Duodenal mucosa (tissue), 2 donors: Measurements from ENCODE around the gene LRRTM4.

ENCODE experiments used
- H3K27ac ChIP-seq: one replicate; pipeline ENCODE4 v1.7.0; 2013; ENCODE audit warnings: low read depth, low read length
- H3K27me3 ChIP-seq, 2 donors: one replicate each; pipeline ENCODE4 v1.7.0; 2013; ENCODE audit warnings: low read length in 2 of 2, control low read depth in 1 of 2; ENCODE audit not compliant: insufficient read depth in 2 of 2, control insufficient read depth in 1 of 2
- H3K36me3 ChIP-seq, 2 donors: one replicate each; pipeline ENCODE4 v1.7.0; 2013; ENCODE audit warnings: low read length in 2 of 2, control low read depth in 1 of 2; ENCODE audit not compliant: insufficient read depth in 2 of 2, control insufficient read depth in 1 of 2
- H3K4me1 ChIP-seq, 2 donors: one replicate each; pipeline ENCODE4 v1.7.0; 2013; ENCODE audit warnings: low read length in 2 of 2, control low read depth in 1 of 2; ENCODE audit not compliant: insufficient read depth in 2 of 2, control insufficient read depth in 1 of 2
- H3K4me3 ChIP-seq, 2 donors: one replicate each; pipeline ENCODE4 v1.7.0; 2013; ENCODE audit warnings: low read length in 2 of 2, low read depth in 1 of 2
- H3K9ac ChIP-seq, 2 donors: one replicate each; pipeline ENCODE4 v1.7.0; 2013; ENCODE audit warnings: low read length in 2 of 2, low read depth in 1 of 2
- H3K9me3 ChIP-seq, 2 donors: one replicate each; pipeline ENCODE4 v1.7.0; 2013; ENCODE audit warnings: low read length in 2 of 2, control low read depth in 1 of 2; ENCODE audit not compliant: control insufficient read depth in 1 of 2

The LRRTM4 gene

DNA sequence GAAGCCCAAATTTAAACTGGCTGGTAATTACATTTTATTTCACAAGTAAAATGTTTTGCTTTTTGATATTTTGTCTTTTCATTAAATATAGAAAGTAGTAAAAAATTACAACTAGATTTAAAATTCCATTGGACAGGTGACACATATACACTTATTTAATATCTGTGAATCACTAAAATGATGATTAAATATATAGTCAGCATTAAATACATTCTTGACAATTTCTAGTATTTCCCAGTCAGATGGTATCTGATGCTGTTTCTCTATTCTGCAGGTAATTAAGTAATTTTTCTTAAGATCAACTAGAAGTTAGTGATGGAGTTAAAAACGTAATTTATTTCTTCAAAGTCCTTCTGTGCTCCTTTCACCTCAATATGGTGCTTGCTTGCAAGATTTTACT, 237.8 kb downstream of the LRRTM4 start:
- Histone ChIP-seq H3K4me3 (no peak overlapping the region), H3K27me3 (no peaks in the 10 kb centered on the region), H3K9ac (no peak overlapping the region), H3K36me3 (no peaks in the 10 kb centered on the region), H3K9me3 (no peaks in the 10 kb centered on the region), H3K27ac (no peak overlapping the region), H3K4me1 (no peaks in the 10 kb centered on the region)

DNA sequence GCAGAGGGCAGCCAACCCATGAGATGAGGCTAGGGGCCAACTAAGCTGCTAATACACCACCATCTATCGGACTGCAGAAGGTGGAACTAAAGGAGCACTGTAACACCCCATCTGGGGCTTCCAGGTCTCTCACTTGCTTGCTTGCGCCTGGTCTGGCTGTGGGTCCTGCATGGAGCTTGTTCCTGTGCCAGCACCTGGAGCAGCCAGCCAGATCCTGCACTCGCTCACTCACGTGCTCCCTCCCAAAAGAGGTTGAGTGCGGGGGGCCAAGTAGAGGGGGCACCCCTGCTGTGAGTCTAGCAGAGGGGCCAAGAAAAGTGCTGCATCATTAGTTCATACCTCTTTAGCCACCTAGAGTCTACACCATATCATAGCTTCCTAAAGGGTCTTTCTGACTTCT, 250.9 kb downstream of the LRRTM4 start:
- no peak overlapping the region for H3K9ac ChIP-seq
- H3K4me3 ChIP-seq = no peak overlapping the region
- H3K27ac ChIP-seq = no peak overlapping the region
- no peaks in the 10 kb centered on the region for H3K36me3 ChIP-seq
- no peaks in the 10 kb centered on the region for H3K4me1 ChIP-seq
- H3K9me3 ChIP-seq = no peaks in the 10 kb centered on the region
- H3K27me3 ChIP-seq = no peaks in the 10 kb centered on the region

DNA sequence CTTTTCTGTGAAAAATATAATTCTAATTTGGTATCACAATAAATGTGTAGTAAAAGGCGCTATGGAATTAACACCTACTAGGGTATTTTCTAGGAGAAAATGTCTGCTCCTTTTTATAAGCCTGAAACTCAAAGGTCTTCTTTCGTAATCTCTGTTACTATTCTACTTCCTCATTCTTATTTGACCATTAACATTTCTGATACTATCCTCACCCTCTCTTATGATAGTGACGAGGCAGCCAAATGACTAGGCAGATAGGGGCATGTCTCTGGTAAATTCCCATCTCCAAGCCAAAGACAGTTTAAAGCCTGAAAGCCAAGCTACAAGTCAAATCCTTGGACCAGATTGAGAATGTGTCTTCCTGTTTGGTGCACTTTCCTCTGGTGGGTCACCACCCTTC, 251.7 kb downstream of the LRRTM4 start:
- H3K9ac ChIP-seq = no peak overlapping the region
- H3K27ac ChIP-seq = no peak overlapping the region
- no peaks in the 10 kb centered on the region for H3K4me1 ChIP-seq
- H3K36me3 ChIP-seq = no peaks in the 10 kb centered on the region
- H3K27me3 ChIP-seq = no peaks in the 10 kb centered on the region
- H3K9me3 ChIP-seq = no peaks in the 10 kb centered on the region
- no peak overlapping the region for H3K4me3 ChIP-seq

DNA sequence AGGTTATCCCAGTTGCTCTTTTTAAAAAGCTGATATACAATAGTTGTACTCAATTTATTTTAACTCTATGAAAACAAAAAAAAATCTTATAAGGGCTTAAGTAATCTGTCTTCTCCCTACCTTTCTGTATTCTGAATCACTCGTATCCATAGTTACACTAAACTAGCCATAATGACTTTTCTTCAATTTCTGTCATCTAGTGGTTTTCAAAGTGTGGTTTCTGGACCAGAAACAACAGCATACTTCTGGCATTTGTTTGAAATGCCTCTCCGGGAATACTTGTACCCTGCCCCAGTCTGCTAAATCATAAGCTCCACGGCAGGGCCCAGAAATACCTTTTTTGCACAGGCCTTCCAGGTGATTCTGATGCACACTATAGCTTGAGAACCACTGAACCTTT, 253.6 kb downstream of the LRRTM4 start:
- H3K9ac ChIP-seq = no peak overlapping the region
- no peak overlapping the region for H3K27ac ChIP-seq
- no peak overlapping the region for H3K4me3 ChIP-seq
- no peaks in the 10 kb centered on the region for H3K27me3 ChIP-seq
- H3K9me3 ChIP-seq = no peaks in the 10 kb centered on the region
- no peaks in the 10 kb centered on the region for H3K4me1 ChIP-seq
- no peaks in the 10 kb centered on the region for H3K36me3 ChIP-seq

DNA sequence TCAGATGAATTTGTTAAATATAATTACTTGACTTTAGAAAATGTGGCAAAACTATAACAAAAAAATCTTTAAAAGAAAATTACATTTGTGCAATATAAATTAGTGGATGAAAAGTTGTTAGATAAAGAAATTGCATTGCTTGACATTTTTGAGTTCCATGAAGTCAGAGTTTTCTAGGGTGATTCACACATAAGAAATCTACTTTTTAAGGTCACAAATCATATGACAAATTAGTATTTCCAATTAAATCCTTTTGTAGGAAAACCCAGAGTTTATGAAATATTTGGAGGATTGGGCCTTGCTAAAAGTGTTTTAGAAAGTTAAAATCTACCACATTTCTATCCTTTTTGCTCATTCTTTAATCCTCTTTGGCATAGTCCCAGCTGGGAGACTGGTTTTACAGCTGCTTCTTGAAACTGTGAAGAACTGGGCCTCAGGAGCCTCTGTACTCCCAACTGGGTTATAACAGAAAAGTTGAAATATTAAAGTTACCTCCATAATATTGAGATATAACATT, 289.2 kb downstream of the LRRTM4 start:
- no peak overlapping the region for H3K27ac ChIP-seq

DNA sequence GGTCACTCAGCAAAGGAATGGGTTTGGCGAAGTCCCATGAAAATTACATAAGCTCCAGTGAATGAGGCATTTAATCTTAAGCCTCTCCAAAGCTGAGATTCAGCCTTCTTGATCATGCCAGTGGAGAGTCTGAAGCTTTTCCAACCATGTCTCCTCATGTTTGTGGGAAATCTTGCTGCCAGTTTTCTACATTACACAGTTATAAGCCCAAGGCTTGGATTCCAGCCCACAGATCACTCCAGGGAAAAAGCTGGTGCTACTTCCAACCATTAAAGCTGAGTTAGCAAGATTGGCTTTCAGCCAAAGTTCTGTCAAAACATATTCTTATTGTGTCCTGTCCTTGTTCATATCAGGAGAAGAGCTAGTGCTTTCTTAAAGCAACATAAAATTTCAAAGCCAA, 293.8 kb downstream of the LRRTM4 start:
- Histone ChIP-seq H3K36me3 (no peaks in the 10 kb centered on the region), H3K27me3 (no peaks in the 10 kb centered on the region), H3K27ac (no peak overlapping the region), H3K4me3 (no peak overlapping the region), H3K9ac (no peak overlapping the region), H3K4me1 (no peaks in the 10 kb centered on the region), H3K9me3 (no peaks in the 10 kb centered on the region)

More for the DNA sequence above, 289.2 kb downstream of the LRRTM4 start:
- no peaks in the 10 kb centered on the region for H3K9me3 ChIP-seq
- H3K4me3 ChIP-seq = no peak overlapping the region
- no peaks in the 10 kb centered on the region for H3K36me3 ChIP-seq
- no peaks in the 10 kb centered on the region for H3K27me3 ChIP-seq
- no peak overlapping the region for H3K9ac ChIP-seq
- H3K4me1 ChIP-seq = no peaks in the 10 kb centered on the region

DNA sequence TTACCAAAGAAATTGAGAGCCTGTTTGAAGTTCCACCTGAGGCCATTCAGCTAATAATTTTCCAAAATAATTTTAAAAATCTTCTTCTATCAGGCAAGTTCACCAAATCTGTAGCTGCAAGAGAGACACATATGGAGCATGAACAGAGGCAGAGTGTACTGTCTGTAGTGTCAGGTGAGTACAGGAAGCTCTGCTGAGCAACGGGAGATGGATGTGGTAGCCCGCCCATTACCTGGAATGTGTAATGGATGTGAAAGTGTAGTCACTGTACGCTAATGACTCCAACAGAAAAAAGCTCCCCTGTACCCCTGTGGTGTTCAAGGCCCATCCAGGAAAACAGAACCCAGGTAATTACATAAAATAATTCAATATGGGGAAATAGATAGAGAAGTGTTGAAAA, 311.5 kb downstream of the LRRTM4 start:
- Histone ChIP-seq H3K27me3 (no peaks in the 10 kb centered on the region), H3K9ac (no peak overlapping the region), H3K9me3 (no peaks in the 10 kb centered on the region), H3K4me1 (no peaks in the 10 kb centered on the region), H3K36me3 (no peaks in the 10 kb centered on the region), H3K4me3 (no peak overlapping the region), H3K27ac (no peak overlapping the region)

DNA sequence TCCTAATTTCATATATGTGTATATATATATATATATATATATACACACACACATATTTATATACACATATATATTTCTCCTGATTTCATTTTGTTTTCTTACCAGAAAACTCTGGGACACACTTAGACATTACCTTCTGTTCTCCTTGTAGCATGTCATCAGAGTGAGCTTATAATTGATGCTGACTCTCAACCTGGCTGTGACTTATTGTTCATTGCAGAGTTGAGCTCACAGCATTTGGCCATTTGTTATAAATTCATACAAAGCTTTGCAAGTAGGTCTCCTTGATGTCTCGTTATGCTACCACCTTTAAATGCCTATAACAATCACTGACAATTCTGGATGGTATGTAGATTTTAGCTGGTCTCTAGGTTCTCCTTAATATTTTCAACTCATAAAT, 314.8 kb downstream of the LRRTM4 start:
- H3K27ac ChIP-seq = no peak overlapping the region
- no peaks in the 10 kb centered on the region for H3K27me3 ChIP-seq
- H3K9me3 ChIP-seq = no peaks in the 10 kb centered on the region
- H3K4me1 ChIP-seq = no peaks in the 10 kb centered on the region
- no peak overlapping the region for H3K9ac ChIP-seq
- H3K36me3 ChIP-seq = no peaks in the 10 kb centered on the region
- H3K4me3 ChIP-seq = no peak overlapping the region

DNA sequence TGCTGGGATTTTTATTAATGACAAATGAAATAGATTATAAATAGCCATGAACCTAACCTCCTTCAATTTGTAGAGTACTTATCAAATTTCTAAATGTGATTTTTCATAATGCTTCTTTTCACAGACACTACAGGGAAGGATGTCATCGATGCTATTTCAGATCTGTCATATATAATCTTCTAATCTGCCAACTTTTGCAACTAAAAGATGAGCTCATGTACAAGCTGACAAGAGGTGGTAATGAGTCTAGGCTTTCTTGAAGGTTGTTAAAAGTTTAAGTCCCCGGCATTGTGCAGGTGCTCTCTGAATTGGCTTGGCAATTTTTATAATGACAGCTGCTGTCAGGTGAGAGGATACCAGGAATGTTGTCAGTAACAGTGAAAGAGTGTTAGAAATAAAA, 320.4 kb downstream of the LRRTM4 start:
- Histone ChIP-seq H3K9me3 (no peaks in the 10 kb centered on the region), H3K27me3 (no peaks in the 10 kb centered on the region), H3K4me1 (no peaks in the 10 kb centered on the region), H3K27ac (no peak overlapping the region), H3K9ac (no peak overlapping the region), H3K36me3 (no peaks in the 10 kb centered on the region), H3K4me3 (no peak overlapping the region)

DNA sequence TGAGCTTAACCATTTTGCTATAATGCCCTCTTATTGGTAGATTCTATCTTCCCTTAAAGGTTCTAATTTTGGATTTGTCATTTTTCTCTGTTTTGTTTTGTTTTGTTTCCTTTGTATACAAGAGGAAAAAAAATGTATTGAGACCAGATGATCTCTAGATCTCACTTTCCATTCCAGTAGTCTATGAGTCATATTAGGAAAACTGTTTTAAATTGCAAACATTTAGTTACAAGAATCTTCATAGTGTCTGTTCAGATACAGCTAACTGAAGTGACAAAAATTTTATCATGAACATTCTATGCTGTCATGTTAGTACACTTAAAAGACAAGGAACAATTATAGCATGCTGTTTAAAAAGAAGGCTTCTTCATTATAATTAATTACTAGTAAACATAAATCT, 322.8 kb downstream of the LRRTM4 start:
- Histone ChIP-seq H3K27me3 (no peaks in the 10 kb centered on the region), H3K9ac (no peak overlapping the region), H3K9me3 (no peaks in the 10 kb centered on the region), H3K27ac (no peak overlapping the region), H3K4me1 (no peaks in the 10 kb centered on the region), H3K36me3 (no peaks in the 10 kb centered on the region), H3K4me3 (no peak overlapping the region)

DNA sequence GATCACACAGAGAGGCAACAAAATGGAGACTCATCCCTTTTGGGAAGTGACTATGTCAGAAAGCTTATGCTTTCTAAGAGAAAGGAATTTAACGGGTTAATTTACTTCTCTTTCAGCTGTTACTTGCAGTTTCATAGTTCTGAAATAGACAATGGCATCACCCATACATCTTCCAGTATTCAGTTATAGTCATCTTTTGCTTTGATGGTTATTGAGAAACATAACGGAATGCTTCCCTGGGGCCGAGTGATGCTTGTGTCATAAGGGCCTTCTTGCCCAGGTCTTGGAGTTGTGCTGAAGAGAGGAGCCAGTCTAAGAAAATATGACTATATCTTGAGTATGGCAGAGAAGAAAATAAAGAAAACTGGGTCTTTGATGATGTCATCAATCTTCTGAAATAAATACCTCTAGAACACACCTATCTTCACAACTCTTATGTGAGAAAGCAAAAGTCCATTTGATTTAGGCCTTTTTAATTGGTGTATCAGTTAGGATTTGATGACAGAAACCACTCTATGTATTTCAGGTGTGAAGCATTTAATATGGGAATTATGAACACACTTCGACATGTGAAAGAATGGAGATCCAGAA, 328.2 kb downstream of the LRRTM4 start:
- no peaks in the 10 kb centered on the region for H3K27me3 ChIP-seq
- H3K4me3 ChIP-seq = no peak overlapping the region
- H3K36me3 ChIP-seq = no peaks in the 10 kb centered on the region
- H3K9ac ChIP-seq = no peak overlapping the region
- H3K4me1 ChIP-seq = no peaks in the 10 kb centered on the region
- H3K9me3 ChIP-seq = no peaks in the 10 kb centered on the region
- H3K27ac ChIP-seq = no peak overlapping the region
